Neural cell (in vitro differentiated cells): ENCODE data around the gene AANAT.

Source experiments
- EP300 ChIP-seq: fragments of 450-650 bp; conservative IDR thresholded peaks from 2 replicates; pipeline ENCODE4 v1.6.1; 2014; ENCODE audit warnings: antibody characterized with exemption, mild to moderate bottlenecking, moderate library complexity; ENCODE audit not compliant: poor library complexity, severe bottlenecking
- EZH2 ChIP-seq: fragments of 200-600, 300-800 bp; shearing (Covaris generic), sonication (generic); IDR thresholded peaks from 2 replicates; pipeline ENCODE4 v1.6.1; 2014; ENCODE audit warnings: antibody characterized with exemption, low read length, borderline replicate concordance, mild to moderate bottlenecking; ENCODE audit not compliant: insufficient read depth, poor library complexity, severe bottlenecking
- MXI1 ChIP-seq: fragments of 450-650 bp; conservative IDR thresholded peaks from 2 replicates; pipeline ENCODE4 v1.6.1; 2014; ENCODE audit warnings: antibody characterized with exemption, mild to moderate bottlenecking; ENCODE audit not compliant: poor library complexity, severe bottlenecking
- POLR2AphosphoS5 ChIP-seq: IDR thresholded peaks from 2 replicates; pipeline ENCODE4 v1.6.1; 2012
- SMC3 ChIP-seq: fragments of 450-650 bp; conservative IDR thresholded peaks from 2 replicates; pipeline ENCODE4 v1.6.1; 2014; ENCODE audit warnings: antibody characterized with exemption, mild to moderate bottlenecking, moderate library complexity; ENCODE audit not compliant: poor library complexity
- TF ChIP-seq, protein P1 (sequence below): fragments of 450-650 bp; IDR thresholded peaks from 2 replicates; pipeline ENCODE4 v1.5.1; 2014; ENCODE audit warnings: antibody characterized with exemption, mild to moderate bottlenecking, moderate library complexity; ENCODE audit not compliant: poor library complexity, severe bottlenecking

DNA sequence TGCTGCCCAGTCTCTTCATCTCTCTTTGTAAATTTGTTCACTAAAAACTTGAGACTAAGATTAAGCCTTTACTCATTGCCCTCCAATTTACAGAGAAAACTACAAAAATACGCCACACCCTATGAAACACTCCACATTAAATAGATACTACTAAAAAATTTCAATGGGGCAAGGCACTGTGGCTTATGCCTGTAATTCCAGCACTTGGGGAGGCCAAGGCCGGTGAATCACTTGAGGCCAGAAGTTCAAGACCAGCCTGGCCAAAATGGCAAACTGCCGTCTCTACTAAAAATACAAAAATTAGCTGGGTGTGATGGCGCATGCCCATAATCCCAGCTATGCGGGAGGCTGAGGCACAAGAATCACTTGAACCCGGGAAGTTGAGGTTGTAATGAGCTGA is 18.3 kb upstream of the AANAT start:
- TF ChIP-seq, protein P1, sequence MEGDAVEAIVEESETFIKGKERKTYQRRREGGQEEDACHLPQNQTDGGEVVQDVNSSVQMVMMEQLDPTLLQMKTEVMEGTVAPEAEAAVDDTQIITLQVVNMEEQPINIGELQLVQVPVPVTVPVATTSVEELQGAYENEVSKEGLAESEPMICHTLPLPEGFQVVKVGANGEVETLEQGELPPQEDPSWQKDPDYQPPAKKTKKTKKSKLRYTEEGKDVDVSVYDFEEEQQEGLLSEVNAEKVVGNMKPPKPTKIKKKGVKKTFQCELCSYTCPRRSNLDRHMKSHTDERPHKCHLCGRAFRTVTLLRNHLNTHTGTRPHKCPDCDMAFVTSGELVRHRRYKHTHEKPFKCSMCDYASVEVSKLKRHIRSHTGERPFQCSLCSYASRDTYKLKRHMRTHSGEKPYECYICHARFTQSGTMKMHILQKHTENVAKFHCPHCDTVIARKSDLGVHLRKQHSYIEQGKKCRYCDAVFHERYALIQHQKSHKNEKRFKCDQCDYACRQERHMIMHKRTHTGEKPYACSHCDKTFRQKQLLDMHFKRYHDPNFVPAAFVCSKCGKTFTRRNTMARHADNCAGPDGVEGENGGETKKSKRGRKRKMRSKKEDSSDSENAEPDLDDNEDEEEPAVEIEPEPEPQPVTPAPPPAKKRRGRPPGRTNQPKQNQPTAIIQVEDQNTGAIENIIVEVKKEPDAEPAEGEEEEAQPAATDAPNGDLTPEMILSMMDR: no peak
- TF ChIP-seq POLR2AphosphoS5: no peak
- TF ChIP-seq EZH2: no peak
- TF ChIP-seq EP300: no peak
- no peak for TF ChIP-seq MXI1
- no peak for TF ChIP-seq SMC3
